Common myeloid progenitor, CD34-positive (primary cell): ENCODE measurements around the gene TNF.
A peak's percentile ranks its signal among the peaks of the same experiment; 100 is the strongest.

Experiments
- CTCF ChIA-PET: fragments of 350-600 bp; sonication (Branson Sonifier 250); formaldehyde crosslinking; loops from one replicate; lab custom pipeline; 2021; ENCODE audit warnings: antibody characterized with exemption; lab: Charles Lee
- POLR2A ChIA-PET: fragments of 350-600 bp; sonication (Branson Sonifier 250); formaldehyde crosslinking; loops from one replicate; lab custom pipeline; 2021; ENCODE audit warnings: antibody characterized with exemption; lab: Charles Lee
- DNase-seq, 3 donors: peaks; one replicate each; pipeline versions ENCODE4 v3.0.0 to v3.0.0-alpha.2; 2013
- H3K27ac ChIP-seq, 2 experiments: 1 replicate in 1 of 2; 2 replicates in 1 of 2; pipeline ENCODE4 v1.7.0; 2013; ENCODE audit warnings: inconsistent platforms in 2 of 2, low read length in 2 of 2, mild to moderate bottlenecking in 2 of 2, low read depth in 1 of 2, moderate library complexity in 1 of 2; ENCODE audit not compliant: severe bottlenecking in 2 of 2, insufficient read depth in 1 of 2, poor library complexity in 1 of 2
- H3K27me3 ChIP-seq, 5 experiments: replicated peaks in 2 of 5; 1 replicate in 3 of 5; 2 replicates in 2 of 5; pipeline versions ENCODE4 v1.6.1 to v1.7.0; 2013; ENCODE audit warnings: low read length in 4 of 5, mild to moderate bottlenecking in 2 of 5, moderate library complexity in 2 of 5, inconsistent platforms in 1 of 5; ENCODE audit not compliant: insufficient read depth in 5 of 5, control insufficient read depth in 4 of 5
- H3K36me3 ChIP-seq, 4 experiments: 1 replicate in 2 of 4; 2 replicates in 2 of 4; pipeline versions ENCODE4 v1.6.1 to v1.7.0; 2013; ENCODE audit warnings: low read length in 3 of 4, control low read depth in 1 of 4, mild to moderate bottlenecking in 1 of 4; ENCODE audit not compliant: control insufficient read depth in 4 of 4, insufficient read depth in 4 of 4
- H3K4me1 ChIP-seq, 4 experiments: 1 replicate in 3 of 4; 2 replicates in 1 of 4; pipeline versions ENCODE4 v1.6.1 to v1.7.1; 2013; ENCODE audit warnings: low read length in 3 of 4, mild to moderate bottlenecking in 3 of 4, control low read depth in 1 of 4, inconsistent platforms in 1 of 4, moderate library complexity in 1 of 4; ENCODE audit not compliant: control insufficient read depth in 4 of 4, insufficient read depth in 4 of 4; ENCODE audit errors: control extremely low read depth in 1 of 4
- H3K4me3 ChIP-seq, 7 experiments: 1 replicate in 4 of 7; 2 replicates in 3 of 7; pipeline versions ENCODE4 v1.5.1 to v1.7.0; 2013; ENCODE audit warnings: mild to moderate bottlenecking in 7 of 7, low read length in 6 of 7, moderate library complexity in 6 of 7, inconsistent platforms in 2 of 7, low read depth in 2 of 7, control low read depth in 1 of 7; ENCODE audit not compliant: insufficient read depth in 4 of 7, control insufficient read depth in 1 of 7; ENCODE audit errors: extremely low read depth in 1 of 7
- H3K9me3 ChIP-seq, 5 experiments: 1 replicate in 4 of 5; 2 replicates in 1 of 5; pipeline versions ENCODE4 v1.6.1 to v1.7.1; 2013; ENCODE audit warnings: low read length in 4 of 5, mild to moderate bottlenecking in 2 of 5, inconsistent platforms in 1 of 5, low read depth in 1 of 5, moderate library complexity in 1 of 5; ENCODE audit not compliant: control insufficient read depth in 4 of 5, insufficient read depth in 2 of 5; ENCODE audit errors: control extremely low read depth in 1 of 5
- WGBS: methylation state at CpG from one replicate; pipeline ENCODE4 v1.1.5; 2013; ENCODE audit not compliant: insufficient coverage; 5-methylcytosine and 5-hydroxymethylcytosine counted together

TNF gene

DNA sequence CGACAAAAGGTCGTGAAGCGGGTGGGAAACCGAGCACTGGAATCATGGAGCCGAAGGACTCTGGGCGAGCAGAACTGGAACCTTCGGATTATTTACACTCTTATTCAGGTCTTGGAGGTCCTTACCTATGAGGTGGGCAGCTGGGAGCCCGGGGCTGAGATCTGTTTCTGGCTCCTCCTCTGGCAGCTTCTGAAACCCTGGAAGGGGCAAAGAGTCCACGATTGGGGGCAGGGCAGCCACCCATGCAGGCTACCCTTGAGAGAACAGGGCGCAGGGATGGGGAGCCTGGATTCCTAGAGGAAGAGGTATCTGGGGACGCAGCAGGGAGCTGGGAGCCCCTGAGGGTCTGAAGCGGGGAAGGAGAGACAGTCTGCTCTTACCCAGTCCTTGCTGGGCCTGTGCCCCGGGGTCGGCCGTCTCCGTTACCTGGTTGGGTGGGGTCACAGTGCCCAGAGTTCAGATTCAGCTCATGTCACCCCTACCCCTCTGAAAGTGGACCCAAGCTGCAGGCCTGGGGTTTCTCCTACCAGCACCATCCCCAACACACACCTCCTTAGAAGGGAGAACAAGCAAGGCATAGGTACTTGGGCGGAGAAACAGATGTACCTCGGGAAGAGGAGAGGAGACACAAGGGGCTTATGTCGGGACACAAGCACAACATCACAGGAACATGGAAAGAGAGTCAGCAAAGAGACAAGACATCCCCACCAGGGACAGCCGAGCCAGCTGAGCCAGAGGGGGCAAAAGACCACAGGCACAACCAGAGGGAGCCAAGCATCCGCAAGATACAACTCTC lies 6.3 kb downstream of the TNF start:
- H3K27ac ChIP-seq, result peak overlapping the region; percentile 46 to 83

DNA sequence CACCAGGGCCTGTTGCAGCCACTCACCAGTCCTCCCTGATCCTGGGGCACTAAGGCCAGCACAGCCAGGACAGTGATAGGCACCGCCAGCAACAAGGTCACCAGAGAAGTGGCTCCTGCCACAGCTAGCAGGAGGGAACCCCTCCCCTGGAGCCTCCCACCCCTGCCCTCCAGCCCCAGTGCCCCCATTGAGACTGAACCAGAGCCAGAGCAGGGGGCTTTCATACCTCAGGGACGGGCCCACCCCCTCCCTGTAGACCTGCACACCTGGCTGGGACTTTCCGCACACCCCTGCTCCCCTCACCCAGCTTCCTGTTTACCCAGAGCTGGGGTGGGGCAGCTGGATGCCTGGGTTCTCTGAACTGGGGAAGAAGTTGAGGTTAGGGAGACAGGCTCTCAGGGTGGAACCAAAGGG lies 6.9 kb downstream of the TNF start, which contains the start of gene LTB:
TSS of gene LTB (minus strand) at position 195 of the 414 bp plus-strand sequence. CDS start at position 188, 7 bp downstream.
- 0% methylated on average over 2 of the region's 3 CpGs for WGBS
- Histone ChIP-seq H3K27ac (peak within 1 kb of the TSS; percentile 46 to 83), H3K27me3 (no peaks in the 10 kb centered on the region), H3K36me3 (no peaks in the 10 kb centered on the region), H3K4me3 (peak within 1 kb of the TSS; percentile 85 to 96 (median 91)), H3K9me3 (no peaks in the 10 kb centered on the region), H3K4me1 (peaks cover 17 to 71% (median 62%) of the 10 kb centered on the region in 4 experiments)
- peak in 1 of 3 donors; percentile 31 for DNase-seq
- POLR2A ChIA-PET, result interaction anchor here (0.6 to 2.3 kb wide), 8 partner anchors 11 to 564 kb away, joined by 3 to 7 read pairs (median 4); partner anchors contain the start of gene NFKBIL1
- CTCF ChIA-PET, result interaction anchor here (0.7 to 19.6 kb wide), 7 partner anchors 7 to 70 kb away, joined by 3 to 605 read pairs (median 76); partner anchors contain the start of genes ATP6V1G2, BAG6, DDX39B and LTA

More for the DNA sequence above, 6.3 kb downstream of the TNF start:
- peak overlapping the region; percentile 85 to 96 (median 91) for H3K4me3 ChIP-seq
- DNase-seq, result no peak
- POLR2A ChIA-PET, result interaction anchor here (0.8 to 2.4 kb wide), 11 partner anchors 12 to 35 kb away, joined by 3 to 8 read pairs (median 4); partner anchors contain the start of gene NFKBIL1
- CTCF ChIA-PET, result interaction anchor here (0.7 to 19.6 kb wide), 7 partner anchors 14 to 70 kb away, joined by 3 to 605 read pairs (median 6); partner anchors contain the start of genes ATP6V1G2, BAG6, DDX39B and LTA
- H3K4me1 ChIP-seq, result peaks cover 13 to 71% (median 59%) of the 10 kb centered on the region in 4 experiments
- no peaks in the 10 kb centered on the region for H3K36me3 ChIP-seq
- 4% methylated on average over 16 of the region's 21 CpGs for WGBS
- no peaks in the 10 kb centered on the region for H3K27me3 ChIP-seq
- H3K9me3 ChIP-seq, result no peaks in the 10 kb centered on the region

DNA sequence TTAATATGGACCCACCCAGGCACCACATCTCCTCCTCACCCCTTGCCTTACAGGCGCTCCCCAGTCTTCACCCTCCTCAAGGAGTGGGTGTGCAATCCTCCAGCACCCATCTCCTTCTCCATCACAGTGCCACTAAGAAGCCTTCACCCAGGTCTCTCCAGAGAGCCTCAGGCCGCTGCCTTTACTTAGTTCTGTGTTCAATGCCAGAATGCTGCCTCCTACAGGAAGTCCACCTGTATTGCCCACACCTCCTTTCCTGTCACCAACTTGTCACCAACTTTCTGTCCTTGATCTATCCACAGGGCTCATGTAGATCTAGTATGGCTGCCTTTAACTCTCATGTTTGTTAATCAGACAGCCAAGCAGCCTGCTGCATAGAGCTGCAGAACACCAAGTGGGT lies 10.1 kb downstream of the TNF start:
- Histone ChIP-seq H3K4me1 (peaks cover 21 to 93% (median 81%) of the 10 kb centered on the region in 4 experiments), H3K27me3 (no peaks in the 10 kb centered on the region), H3K27ac (peak overlapping the region in 1 of 2 experiments; percentile 76), H3K9me3 (no peaks in the 10 kb centered on the region), H3K36me3 (peaks cover 0 to 16% (median 0%) of the 10 kb centered on the region in 4 experiments), H3K4me3 (peak overlapping the region in 3 of 7 experiments; percentile 35 to 76 (median 51))
- ChIA-PET CTCF (interaction anchor here (1.2 to 19.6 kb wide), 6 partner anchors 10 to 36 kb away, joined by 4 to 605 read pairs (median 108); partner anchors contain the start of genes AIF1, ATP6V1G2, DDX39B and LTA), POLR2A (interaction anchor here (2.3 kb wide), 1 partner anchor 26 kb away, joined by 13 read pairs; no protein-coding TSS in a partner anchor)
- WGBS, result 100% methylated on average over 2 of the region's 2 CpGs
- DNase-seq, result peak in 2 of 3 donors; percentile 31 to 48

DNA sequence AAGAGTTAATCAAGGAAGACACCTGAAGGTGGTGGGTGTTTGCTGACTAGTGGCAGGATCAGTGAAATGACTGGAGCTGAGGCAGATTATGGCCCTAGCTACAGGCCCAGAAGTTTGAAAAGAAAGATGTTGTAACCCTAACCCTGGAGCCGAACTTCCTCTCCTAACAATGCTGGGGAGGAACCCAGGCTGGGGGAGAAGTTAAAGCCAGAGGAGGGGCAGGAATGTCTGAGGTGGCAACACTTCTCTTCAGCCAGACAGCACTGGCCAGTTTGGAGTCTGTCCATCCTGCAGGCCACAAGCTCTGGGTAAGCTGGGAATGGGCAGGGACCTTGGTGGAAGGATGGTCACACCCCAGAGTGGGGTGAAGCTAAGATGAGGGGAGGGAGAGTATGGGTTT lies 10.6 kb downstream of the TNF start, which contains the start of gene LST1:
TSS of gene LST1 (plus strand) at position 270 of the 400 bp plus-strand sequence. CDS start 1,023 bp downstream, outside the sequence.
- peaks cover 21 to 88% (median 78%) of the 10 kb centered on the region in 4 experiments for H3K4me1 ChIP-seq
- WGBS, result 0% methylated on average over 1 of the region's 1 CpG
- ChIA-PET POLR2A (interaction anchor here (0.6 to 2.3 kb wide), 5 partner anchors 10 to 38 kb away, joined by 4 to 13 read pairs (median 5); partner anchors contain the start of gene NFKBIL1), CTCF (interaction anchor here (1.2 to 19.6 kb wide), 5 partner anchors 10 to 36 kb away, joined by 4 to 605 read pairs (median 76); partner anchors contain the start of genes AIF1, ATP6V1G2, DDX39B and NCR3)
- no peaks in the 10 kb centered on the region for H3K9me3 ChIP-seq
- H3K27ac ChIP-seq, result peak within 1 kb of the TSS; percentile 54 to 76
- H3K27me3 ChIP-seq, result no peaks in the 10 kb centered on the region
- H3K4me3 ChIP-seq, result peak within 1 kb of the TSS in 6 of 7 experiments; percentile 8 to 76 (median 58)
- peak in 2 of 3 donors; percentile 65 to 72 for DNase-seq
- H3K36me3 ChIP-seq, result peaks cover 0 to 16% (median 0%) of the 10 kb centered on the region in 4 experiments

DNA sequence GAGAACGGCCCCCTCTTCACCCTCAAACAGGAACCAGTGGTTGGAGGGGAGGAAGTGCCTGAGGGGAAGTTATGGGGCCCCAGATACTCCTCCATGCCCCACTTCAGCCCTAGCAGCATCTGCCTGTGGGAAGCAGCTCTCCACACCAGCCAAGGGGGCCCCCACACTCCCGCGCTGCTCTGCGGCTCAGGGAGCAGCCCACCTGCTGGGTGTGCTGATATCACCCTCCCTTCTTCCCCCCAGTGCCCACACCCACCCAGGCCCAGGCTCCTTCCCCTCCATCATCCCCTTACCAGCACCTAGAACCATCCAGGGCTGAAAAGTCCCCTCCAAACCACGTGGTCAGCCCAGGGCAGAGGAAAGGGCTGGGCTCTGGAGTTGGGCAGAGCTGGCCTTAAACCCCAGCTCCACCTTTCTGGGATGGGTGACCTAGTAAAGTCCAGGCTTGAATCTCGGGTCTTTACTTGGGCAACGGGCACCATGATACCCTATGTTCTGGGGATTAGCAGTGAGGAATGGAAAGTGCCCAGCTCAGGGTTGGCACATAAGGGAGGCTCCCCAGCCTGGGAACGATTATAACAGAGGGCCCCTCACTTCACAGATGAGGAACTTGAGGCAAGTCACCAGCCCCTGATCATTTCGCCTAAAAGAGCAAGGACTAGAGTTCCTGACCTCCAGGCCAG lies 11.4 kb downstream of the TNF start:
- Histone ChIP-seq H3K27ac (peak overlapping the region; percentile 54 to 76), H3K4me1 (peaks cover 21 to 81% (median 71%) of the 10 kb centered on the region in 4 experiments), H3K4me3 (peak overlapping the region in 6 of 7 experiments; percentile 7 to 76 (median 58)), H3K36me3 (peaks cover 0 to 16% (median 0%) of the 10 kb centered on the region in 4 experiments), H3K27me3 (no peaks in the 10 kb centered on the region), H3K9me3 (no peaks in the 10 kb centered on the region)
- WGBS, result 8% methylated on average over 5 of the region's 9 CpGs
- peak; percentile 88 to 99 (median 98) for DNase-seq
- ChIA-PET CTCF (interaction anchor here (0.6 to 19.6 kb wide), 7 partner anchors 11 to 1275 kb away, joined by 3 to 605 read pairs (median 5); partner anchors contain the start of genes AIF1, ATP6V1G2, DDX39B and NCR3), POLR2A (interaction anchor here (0.6 to 2.3 kb wide), 5 partner anchors 10 to 39 kb away, joined by 4 to 13 read pairs (median 5); partner anchors contain the start of gene NFKBIL1)
